HEK293 (cell line): ENCODE measurements around the gene PCCA.

Experiments
- GLIS2 ChIP-seq: fragments of 450-650 bp; formaldehyde crosslinking; IDR thresholded peaks from 2 replicates; pipeline ENCODE4 v1.5.1; 2016; ENCODE audit warnings: missing biosample characterization, missing genetic modification characterization
- RBAK ChIP-seq: fragments of 450-650 bp; formaldehyde crosslinking; IDR thresholded peaks from 2 replicates; pipeline ENCODE4 v1.5.1; 2016; ENCODE audit warnings: missing biosample characterization, missing genetic modification characterization
- SALL2 ChIP-seq: fragments of 450-650 bp; formaldehyde crosslinking; IDR thresholded peaks from 2 replicates; pipeline ENCODE4 v1.5.0; 2017; ENCODE audit warnings: missing biosample characterization, mild to moderate bottlenecking, missing genetic modification characterization, borderline replicate concordance
- SP2 ChIP-seq: fragments of 450-650 bp; formaldehyde crosslinking; IDR thresholded peaks from 2 replicates; pipeline ENCODE4 v1.5.1; 2016; ENCODE audit warnings: missing biosample characterization, missing genetic modification characterization
- SP7 ChIP-seq: fragments of 450-650 bp; formaldehyde crosslinking; IDR thresholded peaks from 2 replicates; pipeline ENCODE4 v1.5.1; 2016; ENCODE audit warnings: missing biosample characterization, missing genetic modification characterization
- WT1 ChIP-seq: fragments of 450-650 bp; formaldehyde crosslinking; IDR thresholded peaks from 2 replicates; pipeline ENCODE4 v1.5.1; 2016; ENCODE audit warnings: missing biosample characterization, missing genetic modification characterization
- ZBTB21 ChIP-seq: fragments of 450-650 bp; formaldehyde crosslinking; IDR thresholded peaks from 2 replicates; pipeline ENCODE4 v1.5.1; 2017; ENCODE audit warnings: missing biosample characterization, missing genetic modification characterization
- ZBTB48 ChIP-seq: fragments of 450-650 bp; formaldehyde crosslinking; IDR thresholded peaks from 2 replicates; pipeline ENCODE4 v1.5.1; 2016; ENCODE audit warnings: missing biosample characterization, missing genetic modification characterization
- ZFP41 ChIP-seq: fragments of 450-650 bp; formaldehyde crosslinking; IDR thresholded peaks from 2 replicates; pipeline ENCODE4 v1.5.1; 2016; ENCODE audit warnings: missing biosample characterization, missing genetic modification characterization, borderline replicate concordance
- ZNF10 ChIP-seq: fragments of 450-650 bp; formaldehyde crosslinking; IDR thresholded peaks from 2 replicates; pipeline ENCODE4 v1.5.1; 2017; ENCODE audit warnings: missing biosample characterization, missing genetic modification characterization
- ZNF112 ChIP-seq: fragments of 450-650 bp; formaldehyde crosslinking; IDR thresholded peaks from 2 replicates; pipeline ENCODE4 v1.5.0; 2017; ENCODE audit warnings: missing biosample characterization, missing genetic modification characterization
- ZNF146 ChIP-seq: fragments of 450-650 bp; formaldehyde crosslinking; IDR thresholded peaks from 2 replicates; pipeline ENCODE4 v1.5.1; 2016; ENCODE audit warnings: missing biosample characterization, missing genetic modification characterization
- ZNF26 ChIP-seq: fragments of 450-650 bp; formaldehyde crosslinking; IDR thresholded peaks from 2 replicates; pipeline ENCODE4 v1.5.1; 2016; ENCODE audit warnings: missing biosample characterization, missing genetic modification characterization
- ZNF416 ChIP-seq: fragments of 450-650 bp; formaldehyde crosslinking; IDR thresholded peaks from 2 replicates; pipeline ENCODE4 v1.5.1; 2016; ENCODE audit warnings: missing biosample characterization, missing genetic modification characterization
- ZNF426 ChIP-seq: fragments of 450-650 bp; formaldehyde crosslinking; IDR thresholded peaks from 2 replicates; pipeline ENCODE4 v1.5.1; 2017; ENCODE audit warnings: missing biosample characterization, missing genetic modification characterization, mild to moderate bottlenecking, inconsistent platforms, moderate library complexity
- ZNF433 ChIP-seq: fragments of 450-650 bp; formaldehyde crosslinking; IDR thresholded peaks from 2 replicates; pipeline ENCODE4 v1.5.1; 2016; ENCODE audit warnings: missing biosample characterization, missing genetic modification characterization, low read depth
- ZNF48 ChIP-seq: fragments of 450-650 bp; formaldehyde crosslinking; IDR thresholded peaks from 2 replicates; pipeline ENCODE4 v1.5.1; 2016; ENCODE audit warnings: missing biosample characterization, missing genetic modification characterization
- ZNF558 ChIP-seq: fragments of 450-650 bp; formaldehyde crosslinking; IDR thresholded peaks from 2 replicates; pipeline ENCODE4 v1.5.1; 2016; ENCODE audit warnings: missing biosample characterization, missing genetic modification characterization
- ZNF571 ChIP-seq: fragments of 450-650 bp; formaldehyde crosslinking; IDR thresholded peaks from 2 replicates; pipeline ENCODE4 v1.5.0; 2017; ENCODE audit warnings: missing biosample characterization, missing genetic modification characterization
- ZNF580 ChIP-seq: fragments of 450-650 bp; formaldehyde crosslinking; IDR thresholded peaks from 2 replicates; pipeline ENCODE4 v1.5.1; 2016; ENCODE audit warnings: missing biosample characterization, missing genetic modification characterization
- ZNF610 ChIP-seq: fragments of 450-650 bp; formaldehyde crosslinking; IDR thresholded peaks from 2 replicates; pipeline ENCODE4 v1.5.1; 2016; ENCODE audit warnings: missing biosample characterization, missing genetic modification characterization, borderline replicate concordance
- ZNF776 ChIP-seq: fragments of 450-650 bp; formaldehyde crosslinking; IDR thresholded peaks from 2 replicates; pipeline ENCODE4 v1.5.0; 2017; ENCODE audit warnings: missing biosample characterization, missing genetic modification characterization, borderline replicate concordance
- ZNF792 ChIP-seq: fragments of 450-650 bp; formaldehyde crosslinking; IDR thresholded peaks from 2 replicates; pipeline ENCODE4 v1.5.1; 2016; ENCODE audit warnings: missing biosample characterization, missing genetic modification characterization
- TF ChIP-seq, protein P1 (sequence below): fragments of 450-650 bp; formaldehyde crosslinking; IDR thresholded peaks from 2 replicates; pipeline ENCODE4 v1.5.1; 2017; ENCODE audit warnings: missing biosample characterization, missing genetic modification characterization
- TF ChIP-seq, protein P2 (sequence below): fragments of 450-650 bp; formaldehyde crosslinking; IDR thresholded peaks from 2 replicates; pipeline ENCODE4; 2016; ENCODE audit warnings: missing biosample characterization, missing genetic modification characterization
- TF ChIP-seq, protein P3 (sequence below): fragments of 450-650 bp; formaldehyde crosslinking; IDR thresholded peaks from 2 replicates; pipeline ENCODE4 v1.5.1; 2016; ENCODE audit warnings: missing biosample characterization, missing genetic modification characterization, borderline replicate concordance

Gene PCCA

GRCh38 chr13:100088644-100089464 is at the start of gene PCCA (continued):
- TF ChIP-seq SP2 (tag by site-specific recombination) (peak; percentile 94), ZNF580 (no peak), ZNF48 (tag by site-specific recombination) (no peak), ZNF416 (tag by site-specific recombination) (no peak), ZNF433 (tag by site-specific recombination) (no peak), GLIS2 (tag by site-specific recombination) (peak; percentile 90), ZFP41 (no peak), ZNF146 (tag by site-specific recombination) (no peak), WT1 (peak; percentile 18; the same call in 1 of the 2 replicates), ZBTB21 (tag by site-specific recombination) (no peak), ZNF426 (no peak), ZNF10 (no peak), ZNF26 (tag by site-specific recombination) (no peak), ZNF571 (no peak), SP7 (tag by site-specific recombination) (peak; percentile 66), SALL2 (tag by site-specific recombination) (no peak), ZNF610 (tag by site-specific recombination) (peak; percentile 67; the same call in 1 of the 2 replicates), ZNF776 (tag by site-specific recombination) (no peak), ZNF558 (no peak), ZBTB48 (no peak), ZNF112 (no peak), ZNF792 (tag by site-specific recombination) (no peak), RBAK (tag by site-specific recombination) (no peak)
- TF ChIP-seq, protein P1, sequence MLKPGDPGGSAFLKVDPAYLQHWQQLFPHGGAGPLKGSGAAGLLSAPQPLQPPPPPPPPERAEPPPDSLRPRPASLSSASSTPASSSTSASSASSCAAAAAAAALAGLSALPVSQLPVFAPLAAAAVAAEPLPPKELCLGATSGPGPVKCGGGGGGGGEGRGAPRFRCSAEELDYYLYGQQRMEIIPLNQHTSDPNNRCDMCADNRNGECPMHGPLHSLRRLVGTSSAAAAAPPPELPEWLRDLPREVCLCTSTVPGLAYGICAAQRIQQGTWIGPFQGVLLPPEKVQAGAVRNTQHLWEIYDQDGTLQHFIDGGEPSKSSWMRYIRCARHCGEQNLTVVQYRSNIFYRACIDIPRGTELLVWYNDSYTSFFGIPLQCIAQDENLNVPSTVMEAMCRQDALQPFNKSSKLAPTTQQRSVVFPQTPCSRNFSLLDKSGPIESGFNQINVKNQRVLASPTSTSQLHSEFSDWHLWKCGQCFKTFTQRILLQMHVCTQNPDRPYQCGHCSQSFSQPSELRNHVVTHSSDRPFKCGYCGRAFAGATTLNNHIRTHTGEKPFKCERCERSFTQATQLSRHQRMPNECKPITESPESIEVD = no peak
- TF ChIP-seq, protein P2, sequence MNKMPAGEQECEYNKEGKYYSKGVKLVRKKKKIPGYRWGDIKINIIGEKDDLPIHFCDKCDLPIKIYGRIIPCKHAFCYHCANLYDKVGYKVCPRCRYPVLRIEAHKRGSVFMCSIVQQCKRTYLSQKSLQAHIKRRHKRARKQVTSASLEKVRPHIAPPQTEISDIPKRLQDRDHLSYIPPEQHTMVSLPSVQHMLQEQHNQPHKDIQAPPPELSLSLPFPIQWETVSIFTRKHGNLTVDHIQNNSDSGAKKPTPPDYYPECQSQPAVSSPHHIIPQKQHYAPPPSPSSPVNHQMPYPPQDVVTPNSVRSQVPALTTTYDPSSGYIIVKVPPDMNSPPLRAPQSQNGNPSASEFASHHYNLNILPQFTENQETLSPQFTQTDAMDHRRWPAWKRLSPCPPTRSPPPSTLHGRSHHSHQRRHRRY (tag by site-specific recombination) = no peak
- TF ChIP-seq, protein P3, sequence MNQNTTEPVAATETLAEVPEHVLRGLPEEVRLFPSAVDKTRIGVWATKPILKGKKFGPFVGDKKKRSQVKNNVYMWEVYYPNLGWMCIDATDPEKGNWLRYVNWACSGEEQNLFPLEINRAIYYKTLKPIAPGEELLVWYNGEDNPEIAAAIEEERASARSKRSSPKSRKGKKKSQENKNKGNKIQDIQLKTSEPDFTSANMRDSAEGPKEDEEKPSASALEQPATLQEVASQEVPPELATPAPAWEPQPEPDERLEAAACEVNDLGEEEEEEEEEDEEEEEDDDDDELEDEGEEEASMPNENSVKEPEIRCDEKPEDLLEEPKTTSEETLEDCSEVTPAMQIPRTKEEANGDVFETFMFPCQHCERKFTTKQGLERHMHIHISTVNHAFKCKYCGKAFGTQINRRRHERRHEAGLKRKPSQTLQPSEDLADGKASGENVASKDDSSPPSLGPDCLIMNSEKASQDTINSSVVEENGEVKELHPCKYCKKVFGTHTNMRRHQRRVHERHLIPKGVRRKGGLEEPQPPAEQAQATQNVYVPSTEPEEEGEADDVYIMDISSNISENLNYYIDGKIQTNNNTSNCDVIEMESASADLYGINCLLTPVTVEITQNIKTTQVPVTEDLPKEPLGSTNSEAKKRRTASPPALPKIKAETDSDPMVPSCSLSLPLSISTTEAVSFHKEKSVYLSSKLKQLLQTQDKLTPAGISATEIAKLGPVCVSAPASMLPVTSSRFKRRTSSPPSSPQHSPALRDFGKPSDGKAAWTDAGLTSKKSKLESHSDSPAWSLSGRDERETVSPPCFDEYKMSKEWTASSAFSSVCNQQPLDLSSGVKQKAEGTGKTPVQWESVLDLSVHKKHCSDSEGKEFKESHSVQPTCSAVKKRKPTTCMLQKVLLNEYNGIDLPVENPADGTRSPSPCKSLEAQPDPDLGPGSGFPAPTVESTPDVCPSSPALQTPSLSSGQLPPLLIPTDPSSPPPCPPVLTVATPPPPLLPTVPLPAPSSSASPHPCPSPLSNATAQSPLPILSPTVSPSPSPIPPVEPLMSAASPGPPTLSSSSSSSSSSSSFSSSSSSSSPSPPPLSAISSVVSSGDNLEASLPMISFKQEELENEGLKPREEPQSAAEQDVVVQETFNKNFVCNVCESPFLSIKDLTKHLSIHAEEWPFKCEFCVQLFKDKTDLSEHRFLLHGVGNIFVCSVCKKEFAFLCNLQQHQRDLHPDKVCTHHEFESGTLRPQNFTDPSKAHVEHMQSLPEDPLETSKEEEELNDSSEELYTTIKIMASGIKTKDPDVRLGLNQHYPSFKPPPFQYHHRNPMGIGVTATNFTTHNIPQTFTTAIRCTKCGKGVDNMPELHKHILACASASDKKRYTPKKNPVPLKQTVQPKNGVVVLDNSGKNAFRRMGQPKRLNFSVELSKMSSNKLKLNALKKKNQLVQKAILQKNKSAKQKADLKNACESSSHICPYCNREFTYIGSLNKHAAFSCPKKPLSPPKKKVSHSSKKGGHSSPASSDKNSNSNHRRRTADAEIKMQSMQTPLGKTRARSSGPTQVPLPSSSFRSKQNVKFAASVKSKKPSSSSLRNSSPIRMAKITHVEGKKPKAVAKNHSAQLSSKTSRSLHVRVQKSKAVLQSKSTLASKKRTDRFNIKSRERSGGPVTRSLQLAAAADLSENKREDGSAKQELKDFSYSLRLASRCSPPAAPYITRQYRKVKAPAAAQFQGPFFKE (tag by site-specific recombination) = no peak
